K562 (cell line): ENCODE data around the gene FASTKD1. TPM values are rescaled to one million over a fixed set of nuclear protein-coding genes. Genes with fewer than 3 reads are reported as not detected.

Experiments
- ATAC-seq: fragments of 200-7000 bp; cut with Tn5 transposase; 3 replicates; pipeline ENCODE4 v1.9.1; 2020; ENCODE audit warnings: moderate library complexity
- BruUV-seq: library from RNA; stranded (reverse); fragments of 400-500 nt; replicated peaks from 2 replicates; lab custom pipeline; 2021; lab: Mats Ljungman, UMichigan
- CTCF ChIA-PET: fragments of 300-600 bp; formaldehyde crosslinking; extraction: SDS; loops from one replicate; lab custom pipeline; 2021; ENCODE audit warnings: low intra/inter-chr PET ratio; lab: Yijun Ruan, JAX
- POLR2A ChIA-PET: fragments of 300-600, 350-650 bp; sonication (Branson Sonifier 250); formaldehyde crosslinking; extraction: SDS; loops from one replicate; lab custom pipeline; 2021; ENCODE audit warnings: antibody characterized with exemption, inconsistent platforms; lab: Yijun Ruan, JAX
- DNase-seq, 4 experiments: peaks; one replicate each; pipeline versions ENCODE4 v3.0.0 to v3.0.0-alpha.2; 2011 to 2018; ENCODE audit warnings: low spot score in 3 of 4, mixed read lengths in 3 of 4; ENCODE audit errors: extremely low read depth in 1 of 4
- FAIRE-seq: peaks from 2 replicates; lab custom pipeline; 2011; peaks lifted over from hg19 to GRCh38; lab: Jason Lieb, UNC
- H2AFZ ChIP-seq: 2 replicates; pipeline ENCODE4 v1.6.0; 2011; ENCODE audit warnings: low read depth, low read length, control low read depth, inconsistent platforms
- H3K27ac ChIP-seq: fragments of 200-600 bp; 3 replicates; pipeline ENCODE4 v1.8.0; 2011; ENCODE audit warnings: low read depth, mild to moderate bottlenecking, control low read depth, inconsistent platforms, low read length, moderate library complexity, mixed read lengths; ENCODE audit errors: extremely low read depth
- H3K27me3 ChIP-seq, 2 experiments: fragments of 300-600 bp in 1 of 2; 2 replicates in 1 of 2; 3 replicates in 1 of 2; pipeline versions ENCODE4 v1.6.0 to v1.8.0; 2011; ENCODE audit warnings: inconsistent platforms in 2 of 2, low read length in 2 of 2, mild to moderate bottlenecking in 1 of 2, mixed read lengths in 1 of 2, moderate library complexity in 1 of 2; ENCODE audit not compliant: control insufficient read depth in 2 of 2, insufficient read depth in 2 of 2
- H3K36me3 ChIP-seq: fragments of 300-600 bp; 3 replicates; pipeline ENCODE4 v1.8.0; 2011; ENCODE audit warnings: mild to moderate bottlenecking, low read length, inconsistent platforms; ENCODE audit not compliant: control insufficient read depth, insufficient read depth
- H3K4me1 ChIP-seq, 2 experiments: fragments of 200-600 bp in 1 of 2; replicated peaks in 1 of 2; 2 replicates in 1 of 2; 3 replicates in 1 of 2; pipeline versions ENCODE4 v1.5.1 to v1.8.0; 2011; ENCODE audit warnings: inconsistent platforms in 2 of 2, low read length in 2 of 2, mild to moderate bottlenecking in 1 of 2, mixed read lengths in 1 of 2, moderate library complexity in 1 of 2; ENCODE audit not compliant: control insufficient read depth in 2 of 2, insufficient read depth in 2 of 2
- H3K4me2 ChIP-seq: 2 replicates; pipeline ENCODE4 v1.6.1; 2011; ENCODE audit warnings: low read length, control low read depth, inconsistent platforms, mixed read lengths; ENCODE audit not compliant: insufficient read depth
- H3K4me3 ChIP-seq: fragments of 200-600 bp; sonication (generic), shearing (Covaris generic); 2 replicates; pipeline ENCODE4 v1.5.1; 2016; ENCODE audit warnings: control low read depth, inconsistent platforms
- H3K79me2 ChIP-seq: fragments of 200-600 bp; 3 replicates; pipeline ENCODE4 v1.8.0; 2011; ENCODE audit warnings: low read length, inconsistent platforms; ENCODE audit not compliant: control insufficient read depth, insufficient read depth
- H3K9ac ChIP-seq, 2 experiments: 2 replicates each; pipeline versions ENCODE4 v1.6.0 to v1.6.1; 2011; ENCODE audit warnings: low read depth in 2 of 2, low read length in 2 of 2, control low read depth in 1 of 2, inconsistent platforms in 1 of 2, mild to moderate bottlenecking in 1 of 2, mixed read lengths in 1 of 2; ENCODE audit not compliant: insufficient read depth in 1 of 2
- H3K9me1 ChIP-seq: one replicate; pipeline ENCODE4 v1.6.0; 2011; ENCODE audit warnings: inconsistent platforms, mild to moderate bottlenecking, low read length, moderate library complexity; ENCODE audit not compliant: control insufficient read depth, insufficient read depth
- H3K9me3 ChIP-seq: replicated peaks from 2 replicates; pipeline ENCODE4 v1.5.1; 2011; ENCODE audit warnings: low read depth, low read length, inconsistent platforms; ENCODE audit not compliant: control insufficient read depth, insufficient read depth
- H4K20me1 ChIP-seq: replicated peaks from 2 replicates; pipeline ENCODE4 v1.6.1; 2011; ENCODE audit warnings: low read length, inconsistent platforms, mixed read lengths; ENCODE audit not compliant: control insufficient read depth, insufficient read depth
- CREB1 ChIP-seq, 2 experiments: sonication (generic) in 1 of 2; formaldehyde crosslinking in 1 of 2; IDR thresholded peaks; 2 replicates each; pipeline versions ENCODE4 v1.6.1 to v1.8.0; 2012 to 2022; ENCODE audit warnings: inconsistent platforms in 1 of 2, mild to moderate bottlenecking in 1 of 2, missing genetic modification reagents in 1 of 2, moderate library complexity in 1 of 2
- ETV1 ChIP-seq: fragments of 450-650 bp; conservative IDR thresholded peaks from 2 replicates; pipeline ENCODE4 v1.6.1; 2016; ENCODE audit warnings: missing genetic modification characterization, control low read depth, low read depth, missing compliant biosample characterization
- NCOA2 ChIP-seq, 2 experiments: fragments of 450-650 bp; IDR thresholded peaks; 2 replicates each; pipeline ENCODE4 v1.6.1; 2018; ENCODE audit warnings: mild to moderate bottlenecking in 2 of 2, moderate library complexity in 1 of 2; ENCODE audit not compliant: partially characterized antibody in 2 of 2
- SRSF1 ChIP-seq: fragments of 200-400 bp; formaldehyde crosslinking; IDR thresholded peaks from 2 replicates; pipeline ENCODE4 v1.6.1; 2017; ENCODE audit warnings: mild to moderate bottlenecking, low read depth, low read length, moderate library complexity
- TBL1XR1 ChIP-seq, 2 experiments: IDR thresholded peaks; 2 replicates each; pipeline ENCODE4 v1.6.1; 2012; ENCODE audit warnings: improper control_type of control experiment in 2 of 2, low read length in 2 of 2, mild to moderate bottlenecking in 1 of 2
- ZNF696 ChIP-seq: fragments of 250-450 bp; sonication (Bioruptor Pico); conservative IDR thresholded peaks from 2 replicates; pipeline ENCODE4 v1.4.0; 2020; ENCODE audit warnings: mild to moderate bottlenecking, moderate library complexity
- WGBS: fragments of 100-300 bp; shearing (Covaris generic); methylation state at CpG from one replicate; pipeline ENCODE4 v1.1.6; 2016; ENCODE audit warnings: low coverage, mixed read lengths; ENCODE audit not compliant: insufficient coverage; ENCODE audit errors: missing lambda C conversion rate; 5-methylcytosine and 5-hydroxymethylcytosine counted together
- in situ Hi-C: fragments of 300-500 bp; cut with MboI; formaldehyde crosslinking; loops from 4 replicates; pipeline ENCODE4 v1.15.0; 2018; ENCODE audit warnings: inconsistent platforms, mixed read lengths
- intact Hi-C: fragments of 100-400 bp; cut with micrococcal nuclease; formaldehyde crosslinking; loops from 2 replicates; pipeline ENCODE4 v1.14.2; 2022
- polyA plus RNA-seq, 8 experiments: library from polyadenylated mRNA; depleted of rRNA in 4 of 8; stranded (reverse) in 5 of 8; unstranded in 3 of 8; fragments of >200 nt; fragmentation: Nextera tagmentation in 2 of 8; fragmentation: Illumina TruSeq in 1 of 8; extraction: Ambion mirVana in 2 of 8; extraction: Trizol in 1 of 8; gene quantifications; 2 replicates each; pipeline versions ENCODE4 v1.2.1 to v1.2.3, GENCODE V29; 2011 to 2014; ENCODE audit warnings: inconsistent platforms in 1 of 8, missing spikeins in 1 of 8
- total RNA-seq, 7 experiments: library from RNA; depleted of rRNA in 6 of 7; stranded (reverse); fragments of >200 nt in 6 of 7; fragmentation: Illumina TruSeq in 2 of 7; extraction: Trizol in 2 of 7; gene quantifications; 2 replicates each; pipeline versions ENCODE4 v1.2.1 to v1.2.3, GENCODE V29; 2011 to 2021; ENCODE audit warnings: low replicate concordance in 1 of 7

FASTKD1 gene
- total and polyA plus RNA-seq, 9 of the 15 experiments (the other 6 are each of a cell fraction or from before 2014, with no cell fraction given): 63.5 to 134 (median 119) TPM

DNA sequence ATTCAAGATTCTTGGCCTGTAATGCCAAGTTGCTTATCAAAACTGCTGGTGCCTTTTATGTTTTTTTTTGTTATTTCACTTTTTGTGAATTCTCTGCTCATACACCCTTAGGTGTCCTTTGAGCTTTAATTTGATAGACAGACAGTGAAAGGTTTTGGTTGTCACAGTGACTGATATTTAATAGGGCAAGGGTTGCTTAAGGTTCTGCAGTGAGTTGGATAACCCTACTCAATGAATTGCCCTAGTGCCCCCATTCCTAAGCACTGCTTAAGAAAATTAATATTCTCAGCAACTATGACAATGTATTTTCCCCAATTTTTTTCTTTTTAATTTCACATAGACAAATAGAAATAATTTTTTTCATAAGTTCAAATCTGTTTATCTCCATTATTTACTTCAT is 25.9 kb upstream of the FASTKD1 start (continued):
- TF ChIP-seq SRSF1 (no peak), ZNF696 (no peak), ETV1 (tag) (no peak), TBL1XR1 (IDR thresholded peaks at IDR 0.05; ENCODE audit: low read length in 2 of 2) (no peak)

GRCh38 chr2:169598982-169599381 is 25.3 kb upstream of the FASTKD1 start:
- ChIA-PET POLR2A (interaction anchor here (1.0 kb wide), 1 partner anchor 9 kb away, joined by 4 read pairs; no protein-coding TSS in a partner anchor), CTCF (no interaction called here)
- BruUV-seq: no TSS peak
- Histone ChIP-seq H3K4me3 (no peak overlapping the region), H3K4me2 (no peak overlapping the region), H3K36me3 (peaks cover 36% of the 10 kb centered on the region), H3K9ac (no peak overlapping the region), H3K27me3 (no peaks in the 10 kb centered on the region), H3K27ac (no peak overlapping the region), H3K9me3 (no peaks in the 10 kb centered on the region), H3K4me1 (no peaks in the 10 kb centered on the region), H2AFZ (no peak overlapping the region), H4K20me1 (no peaks in the 10 kb centered on the region; the same call in 1 of the 2 replicates), H3K9me1 (no peaks in the 10 kb centered on the region), H3K79me2 (peaks cover 98% of the 10 kb centered on the region)
- no peak for DNase-seq
- WGBS: 98% methylated on average over 2 of the region's 2 CpGs
- in situ Hi-C loops (no loop called here), intact Hi-C loops (no loop called here)
- ATAC-seq: no peak
- FAIRE-seq: no peak
- no peak for TF ChIP-seq CREB1 (IDR thresholded peaks at IDR 0.05)
- no peak for TF ChIP-seq CREB1 (CRISPR knock-in tag; IDR thresholded peaks at IDR 0.05)
- peak in 1 of 2 experiments; percentile 19 for TF ChIP-seq NCOA2 (IDR thresholded peaks at IDR 0.05; ENCODE audit: partially characterized antibody in 2 of 2)
